ENCODE results near the gene AGPAT1. TPM values are rescaled to one million over a fixed set of nuclear protein-coding genes. Genes with fewer than 3 reads are reported as not detected.

Gene AGPAT1
- total and polyA plus RNA-seq, 2 of the 13 experiments (the other 11 are each of a cell fraction or from before 2014, with no cell fraction given): 51.3 to 139 TPM

GRCh38 chr6:32177788-32178546 lies 2.1 kb upstream of the AGPAT1 start, which contains the start of gene RNF5 (continued):
- TF ChIP-seq ZNF597 (CRISPR knock-in tag; IDR thresholded peaks at IDR 0.05) (no peak), GABPB1 (CRISPR knock-in tag; IDR thresholded peaks at IDR 0.05) (peak; percentile 31; the same call in 1 of the 2 replicates), ZBTB7A (CRISPR knock-in tag; IDR thresholded peaks at IDR 0.05) (no peak), ZNF275 (CRISPR knock-in tag; IDR thresholded peaks at IDR 0.05; ENCODE audit: borderline replicate concordance) (0 out of 2 replicates have a peak, but pooled peaks have one; percentile 5), CREM (IDR thresholded peaks at IDR 0.05) (peak; percentile 91), CREM (CRISPR knock-in tag; IDR thresholded peaks at IDR 0.05) (no peak), ARHGAP35 (CRISPR knock-in tag; IDR thresholded peaks at IDR 0.05; ENCODE audit: borderline replicate concordance) (no peak), ZNF724P (CRISPR knock-in tag; IDR thresholded peaks at IDR 0.05; ENCODE audit: borderline replicate concordance) (no peak), ZNF335 (CRISPR knock-in tag; IDR thresholded peaks at IDR 0.05) (no peak), PRMT3 (CRISPR knock-in tag; IDR thresholded peaks at IDR 0.05; ENCODE audit: borderline replicate concordance, low read depth) (no peak), NONO (IDR thresholded peaks at IDR 0.05) (no peak), NONO (CRISPR knock-in tag; conservative IDR thresholded peaks at IDR 0.05) (no peak), FOXK2 (IDR thresholded peaks at IDR 0.05) (peak; percentile 80), ZNF326 (CRISPR knock-in tag; IDR thresholded peaks at IDR 0.05; ENCODE audit: borderline replicate concordance) (no peak), FOXC1 (CRISPR knock-in tag; IDR thresholded peaks at IDR 0.05; ENCODE audit: borderline replicate concordance) (0 out of 2 replicates have a peak, but pooled peaks have one; percentile 27), CAMTA2 (CRISPR knock-in tag; IDR thresholded peaks at IDR 0.05; ENCODE audit: borderline replicate concordance) (no peak), ONECUT2 (CRISPR knock-in tag; IDR thresholded peaks at IDR 0.05) (no peak), ZNF318 (CRISPR knock-in tag; IDR thresholded peaks at IDR 0.05) (no peak), ZMAT3 (CRISPR knock-in tag; conservative IDR thresholded peaks at IDR 0.05) (0 out of 2 replicates have a peak, but pooled peaks have one; percentile 24), ZNF850 (CRISPR knock-in tag; conservative IDR thresholded peaks at IDR 0.05) (no peak)
